NOMO-1 treated with DMSO at 0.1 percent for 48 hours (cell line): ENCODE data around the gene FAT1.

Experiments used
- DNase-seq: peaks from one replicate; lab custom pipeline; 2025; ENCODE audit not compliant: unreplicated experiment; lab: John Stamatoyannopoulos, UW

Gene FAT1

DNA sequence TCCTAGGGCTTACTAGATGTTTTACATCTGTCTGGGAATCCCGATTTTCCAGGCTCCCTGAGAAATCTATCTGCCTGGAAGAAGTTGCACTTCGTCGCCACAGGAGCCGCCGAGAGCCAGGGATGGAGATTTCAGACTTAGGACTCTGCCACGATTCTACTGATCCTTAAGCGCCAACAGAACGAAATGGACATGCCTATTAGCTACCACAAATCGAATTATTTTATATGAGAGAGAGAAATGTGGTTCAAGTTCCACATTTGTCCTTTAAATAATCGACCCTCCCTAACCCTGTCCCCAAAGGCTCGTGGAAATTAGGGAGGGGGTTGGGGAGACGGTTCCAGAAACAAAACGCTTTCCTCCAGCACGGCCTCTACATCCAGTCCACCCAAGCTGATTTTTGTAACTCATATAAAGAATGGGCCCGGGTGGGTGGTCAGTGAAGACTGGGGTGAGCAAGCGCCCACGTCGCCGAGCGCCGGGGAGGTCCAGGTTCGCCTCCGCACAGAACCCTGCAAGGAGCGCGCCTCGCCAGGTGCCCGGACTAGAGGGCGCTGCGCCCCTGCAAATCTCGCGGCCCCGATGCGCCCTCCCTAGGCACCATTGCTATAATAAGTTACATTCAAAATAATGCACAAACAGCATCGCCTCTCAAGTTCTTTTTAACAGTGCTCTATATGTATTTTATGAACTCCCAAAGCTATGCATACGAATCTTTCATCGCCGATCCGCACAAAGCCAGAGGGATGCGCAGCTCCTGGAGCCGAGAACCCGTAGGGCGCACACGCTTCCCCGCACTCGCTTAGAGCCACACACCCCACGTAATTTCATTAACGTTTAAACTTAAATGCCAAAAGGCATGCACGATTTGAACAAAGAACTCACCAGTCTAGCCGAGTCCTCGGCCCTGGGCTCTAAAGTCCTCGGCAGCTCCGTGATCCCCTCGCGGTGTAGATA is 2.1 kb upstream of the FAT1 start:
- peak; percentile 21 for DNase-seq

DNA sequence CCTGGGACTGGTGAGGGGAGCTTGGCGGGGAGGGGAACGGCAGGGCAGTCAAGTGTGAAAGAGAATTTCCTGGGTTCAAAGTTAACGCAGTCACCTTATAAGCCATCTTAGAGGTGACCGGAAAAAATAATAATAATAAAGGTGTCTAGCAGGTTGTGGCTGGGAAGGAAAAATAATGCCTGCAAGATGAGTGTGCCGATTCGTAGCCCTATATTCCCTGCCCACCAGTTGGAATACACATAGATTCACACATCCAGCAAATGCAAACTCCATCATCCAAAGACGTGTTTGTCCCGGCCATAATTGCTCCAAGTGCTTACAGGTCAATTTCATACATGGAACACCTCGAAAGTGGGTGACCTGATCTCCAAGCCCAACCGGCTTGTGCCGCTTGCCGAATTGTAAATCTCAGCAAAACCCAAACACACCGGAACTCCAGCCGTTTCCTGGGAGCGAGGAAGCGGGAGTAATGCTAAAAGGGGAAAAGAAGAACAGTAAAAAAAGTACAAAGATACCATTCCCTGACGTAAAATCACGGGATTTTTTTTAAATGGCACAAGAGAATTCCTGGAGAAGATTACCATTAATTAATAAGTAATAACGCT is 1.3 kb upstream of the FAT1 start:
- no peak for DNase-seq

- peak; percentile 6 for DNase-seq
These were observed 605 bp upstream of the FAT1 start for GRCh38 chr4:186724058-186724863.

- DNase-seq, result peak; percentile 9
These were observed 812 bp downstream of the FAT1 start for GRCh38 chr4:186722796-186723291.

DNA sequence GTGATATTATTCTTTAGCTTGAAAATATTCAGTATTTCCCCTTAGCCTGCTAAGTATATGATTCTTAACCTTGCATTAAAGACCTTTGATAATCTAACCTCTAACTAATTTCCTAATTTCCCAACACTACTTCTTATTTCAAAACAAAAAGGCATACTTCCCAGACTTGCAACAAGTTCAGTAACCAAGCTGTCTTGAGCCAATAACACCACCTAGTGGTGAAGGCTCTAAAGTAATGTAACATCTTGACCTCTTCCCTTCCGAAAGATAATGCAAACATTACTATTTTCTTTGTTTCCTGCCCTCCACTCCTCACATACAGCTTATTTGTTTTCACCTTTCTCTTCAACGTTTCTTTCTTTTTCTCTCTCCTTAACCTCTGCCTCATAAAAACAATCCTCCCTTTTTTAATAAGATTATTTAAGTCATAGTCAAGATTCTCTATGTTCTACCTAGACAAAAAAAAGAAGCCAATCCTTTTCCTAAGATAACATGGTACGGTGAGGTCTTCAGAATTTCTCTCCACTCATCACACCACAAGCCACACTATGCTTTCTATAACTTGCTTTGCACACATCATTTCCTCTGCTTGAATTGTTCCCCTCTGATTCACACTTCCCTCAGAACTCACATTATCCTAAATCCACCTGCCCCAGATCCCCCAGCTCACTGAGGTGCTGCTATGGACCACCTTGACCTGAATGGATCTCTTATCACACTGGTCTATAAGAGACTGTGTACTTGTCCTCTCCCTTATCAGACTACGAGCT is 3.5 kb downstream of the FAT1 start:
- peak; percentile 4 for DNase-seq

GRCh38 chr4:186717556-186717955 is 6.1 kb downstream of the FAT1 start:
- DNase-seq, result no peak

GRCh38 chr4:186715077-186715476 is 8.6 kb downstream of the FAT1 start:
- no peak for DNase-seq

DNA sequence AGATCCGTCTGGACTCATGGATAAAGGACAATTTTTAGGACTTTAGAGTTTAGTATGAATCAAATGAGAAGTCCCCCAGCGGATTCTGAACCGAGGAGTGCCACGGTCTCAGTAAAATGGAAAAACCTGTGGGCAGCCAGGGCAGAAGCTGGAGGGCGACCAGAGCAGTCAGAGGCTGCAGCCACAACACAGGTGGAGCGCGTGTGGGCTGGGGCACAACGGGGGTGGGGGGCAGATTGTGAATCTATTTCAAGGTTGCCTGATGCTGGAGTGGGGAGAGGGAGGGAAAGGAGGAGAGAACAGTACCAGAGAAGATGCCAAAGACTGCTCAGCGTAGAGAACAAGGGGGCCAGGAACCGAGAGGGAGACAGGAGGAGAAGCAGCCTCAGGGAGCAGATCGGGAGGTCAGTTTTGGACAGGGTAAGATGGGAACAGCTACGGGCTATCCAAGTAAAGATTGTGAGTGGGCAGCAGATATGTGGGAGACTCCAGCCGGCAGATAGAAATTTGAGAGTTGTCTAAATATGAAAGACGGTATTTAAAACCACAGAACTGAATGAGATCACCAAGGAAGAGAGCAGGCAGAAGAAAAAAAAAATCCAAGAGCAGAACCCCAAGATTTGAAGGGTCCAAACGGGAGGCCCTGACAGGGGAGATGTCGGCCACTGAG is 9.5 kb downstream of the FAT1 start:
- no peak for DNase-seq

GRCh38 chr4:186712690-186713089 is 11.0 kb downstream of the FAT1 start:
- DNase-seq, result no peak

DNA sequence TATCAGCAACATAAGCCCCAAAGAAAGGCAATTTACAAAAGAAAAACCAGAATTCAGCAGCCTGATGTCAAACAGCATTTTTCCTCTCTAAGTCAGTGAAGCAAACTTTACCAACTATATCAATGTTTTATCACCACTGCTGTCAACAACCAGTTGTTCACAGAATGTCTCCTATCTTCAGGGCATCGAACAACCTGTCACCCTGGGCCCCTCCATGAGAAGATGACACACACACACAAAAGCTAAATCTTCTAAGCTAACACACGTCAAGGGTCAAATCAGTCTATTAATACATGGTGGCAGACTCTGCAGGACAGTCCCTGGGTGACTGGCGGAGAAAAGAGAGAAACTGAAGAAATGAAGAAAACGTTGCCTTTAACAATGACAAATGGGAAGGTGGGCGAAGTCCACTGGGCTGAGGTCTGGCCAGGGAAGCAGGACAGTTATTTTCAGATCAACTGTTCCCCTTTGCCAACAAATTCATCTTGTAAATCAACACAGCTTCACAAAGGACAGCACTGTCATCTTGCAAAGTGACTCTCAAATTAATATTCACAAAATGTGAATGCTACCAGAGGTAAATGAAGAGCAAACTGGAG is 13.0 kb downstream of the FAT1 start:
- no peak for DNase-seq

- DNase-seq, result no peak
These were observed 14.1 kb downstream of the FAT1 start for GRCh38 chr4:186709517-186709916.

DNA sequence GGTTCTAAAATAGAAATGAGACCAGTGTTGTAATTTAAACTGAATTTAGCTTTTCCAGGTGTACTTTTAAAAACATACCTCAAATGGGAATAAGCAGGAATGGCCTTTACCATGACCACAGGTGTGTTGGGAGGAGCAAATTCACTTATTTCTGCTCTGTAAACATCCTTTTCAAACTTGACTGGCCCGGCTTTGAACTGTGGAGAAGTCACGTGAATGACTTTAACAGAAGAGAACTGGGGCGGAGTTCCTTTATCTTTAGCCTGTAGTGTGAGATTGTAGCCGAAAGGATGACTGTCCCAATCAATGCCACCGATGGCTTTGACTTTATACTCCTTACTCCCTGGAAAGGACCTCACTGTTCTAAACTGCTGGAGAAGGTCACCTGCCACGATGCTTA is 15.1 kb downstream of the FAT1 start:
- no peak for DNase-seq

DNA sequence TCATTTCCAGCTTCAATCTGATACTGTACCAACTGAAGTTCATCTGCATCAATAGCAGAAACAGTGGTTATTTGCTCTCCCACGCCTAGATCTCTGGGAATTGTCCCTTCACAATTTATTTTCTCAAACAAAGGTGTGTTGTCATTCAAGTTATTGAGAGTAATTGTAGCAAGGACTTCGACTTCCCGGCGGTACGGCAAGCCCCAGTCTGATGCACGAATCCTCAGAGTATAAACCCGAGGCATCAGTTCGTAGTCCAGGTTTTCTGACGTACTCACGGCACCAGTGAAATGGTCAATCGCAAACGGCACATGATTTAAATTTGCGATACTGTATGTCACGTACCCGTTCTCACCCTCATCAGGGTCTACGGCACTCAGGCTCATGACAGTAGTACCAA is 15.7 kb downstream of the FAT1 start:
- no peak for DNase-seq

GRCh38 chr4:186707574-186707973 is 16.1 kb downstream of the FAT1 start:
- DNase-seq, result no peak

DNA sequence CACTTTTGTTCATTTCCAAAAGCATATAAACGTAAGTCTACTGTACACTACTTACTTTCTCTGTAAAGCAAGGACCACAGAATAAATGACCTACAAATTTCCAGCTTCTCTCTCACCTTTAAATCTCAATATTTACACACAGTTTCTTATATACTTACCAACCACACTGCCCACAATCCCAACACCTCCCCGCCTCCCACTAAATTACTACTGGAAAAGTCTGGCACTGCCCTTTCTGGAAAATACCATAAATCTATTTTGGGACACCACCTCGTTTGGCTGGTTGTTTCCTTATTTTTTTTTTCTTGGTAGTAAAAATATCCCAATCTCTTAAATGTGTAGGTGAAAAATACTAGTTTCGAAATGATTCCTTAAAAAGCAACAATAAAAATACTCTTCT is 19.6 kb downstream of the FAT1 start:
- DNase-seq, result no peak

GRCh38 chr4:186703510-186703909 is 20.1 kb downstream of the FAT1 start:
- DNase-seq, result no peak

DNA sequence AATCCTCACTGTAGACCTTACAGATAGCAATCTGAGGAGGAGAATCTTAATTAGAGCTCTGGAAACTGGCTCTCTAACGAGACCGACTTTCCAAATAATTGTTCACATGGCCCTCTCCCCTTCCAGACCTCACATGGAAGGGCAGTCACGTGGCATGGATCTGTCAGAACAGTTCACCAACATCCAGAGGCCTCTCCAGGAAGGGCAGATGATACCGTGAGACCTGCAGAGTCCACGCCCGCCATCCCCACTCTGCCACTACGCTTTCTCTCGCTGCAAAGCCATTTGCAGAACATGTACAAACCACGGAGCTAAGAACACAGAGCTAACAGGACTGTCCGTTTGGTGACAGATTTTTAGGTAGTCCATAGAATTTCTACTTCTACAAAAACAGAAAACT is 20.7 kb downstream of the FAT1 start:
- no peak for DNase-seq

GRCh38 chr4:186702297-186702696 is 21.4 kb downstream of the FAT1 start:
- no peak for DNase-seq

GRCh38 chr4:186701788-186702187 is 21.9 kb downstream of the FAT1 start:
- DNase-seq, result no peak

GRCh38 chr4:186701273-186701672 is 22.4 kb downstream of the FAT1 start:
- DNase-seq, result no peak
